Heart left ventricle (tissue), 16 donors: ENCODE results near the gene CLCN4. TPM values are rescaled to one million over a fixed set of nuclear protein-coding genes. Genes with fewer than 3 reads are reported as not detected.

Source experiments
- ATAC-seq, 4 donors: fragments of 200-7000 bp; cut with Tn5 transposase; one replicate each; pipeline ENCODE4 v1.9.1; 2020 to 2022; ENCODE audit warnings: moderate library complexity in 4 of 4, mild to moderate bottlenecking in 3 of 4, moderate number of reproducible peaks in 1 of 4
- DNase-seq, 5 donors: peaks; one replicate each; pipeline ENCODE4 v3.0.0-alpha.2; 2020
- H3K27ac ChIP-seq, 12 donors: fragments of 200-600 bp; sonication (generic) in 4 of 12; one replicate each; pipeline versions ENCODE4 v1.5.0 to v1.8.0; 2016 to 2022; ENCODE audit warnings: mild to moderate bottlenecking in 2 of 12
- H3K27me3 ChIP-seq, 9 donors: fragments of 200-600 bp; sonication (generic) in 2 of 9; one replicate each; pipeline versions ENCODE4 v1.5.1 to v1.8.0; 2016 to 2022; ENCODE audit warnings: mild to moderate bottlenecking in 3 of 9
- H3K36me3 ChIP-seq, 9 donors: fragments of 200-600 bp; sonication (generic) in 2 of 9; one replicate each; pipeline versions ENCODE4 v1.5.0 to v1.8.0; 2018 to 2022; ENCODE audit warnings: mild to moderate bottlenecking in 2 of 9
- H3K4me1 ChIP-seq, 12 donors: fragments of 200-600 bp; sonication (generic) in 4 of 12; one replicate each; pipeline versions ENCODE4 v1.5.0 to v1.8.0; 2016 to 2022; ENCODE audit warnings: mild to moderate bottlenecking in 3 of 12
- H3K4me3 ChIP-seq, 12 donors: fragments of 200-600 bp; sonication (generic) in 4 of 12; one replicate each; pipeline versions ENCODE4 v1.5.0 to v1.8.0; 2017 to 2022; ENCODE audit warnings: mild to moderate bottlenecking in 9 of 12, moderate library complexity in 4 of 12
- H3K9me3 ChIP-seq, 12 donors: fragments of 200-600 bp; sonication (generic) in 4 of 12; one replicate each; pipeline versions ENCODE4 v1.5.0 to v1.8.0; 2016 to 2022; ENCODE audit warnings: mild to moderate bottlenecking in 1 of 12
- CTCF ChIP-seq, 12 donors: fragments of 200-600 bp; sonication (generic) in 4 of 12; IDR thresholded peaks; one replicate each; pipeline versions ENCODE4 v1.5.0 to v1.8.0; 2018 to 2022; ENCODE audit warnings: antibody characterized with exemption in 12 of 12, mild to moderate bottlenecking in 5 of 12
- POLR2A ChIP-seq, 2 donors: fragments of 450-650 bp; IDR thresholded peaks; one replicate each; pipeline ENCODE4 v1.6.1; 2017; ENCODE audit warnings: antibody characterized with exemption in 2 of 2, mild to moderate bottlenecking in 2 of 2, moderate library complexity in 2 of 2
- WGBS, 4 donors: extraction: QIAGEN DNeasy Blood & Tissue Kit in 2 of 4; methylation state at CpG; one replicate each; pipeline versions ENCODE4 v1.1.5 to v1.1.7; 2013 to 2018; 5-methylcytosine and 5-hydroxymethylcytosine counted together
- intact Hi-C, 10 donors: fragments of 100-400 bp; cut with DNase I; formaldehyde crosslinking; loops; one replicate each; pipeline versions ENCODE4 v1.11.1 to v1.14.2; 2022
- polyA plus RNA-seq, 2 donors: library from polyadenylated mRNA; stranded (reverse); fragments of 200-250 nt; gene quantifications; one replicate each; pipeline ENCODE4 v1.2.3, GENCODE V29; 2013
- total RNA-seq, 9 donors: library from RNA; depleted of rRNA in 2 of 9; stranded (reverse); fragments of >200 nt in 2 of 9; fragmentation: NEBNext Ultra II Directional in 3 of 9; extraction: Animal tissue kit (Norgen Biotek cat#: 25700) in 3 of 9; gene quantifications; one replicate each; pipeline versions ENCODE4 v1.1.0 to v1.2.4, GENCODE V29; 2016 to 2023
- donor health status: ischemic (EF 13 %, LVEDD 7.1; RV severe dilation, severe dysfunction).
- donor health status: healthy with polysubstance abuse.
- donor health status: DM: no; HTN: yes; CAD: no.
- donor health status: DM: no; HTN: no; CAD: no.
- donor health status: ischemic (EF 25% LVEDD 6.9; RV normal size, moderate dysfunction).
- donor health status: ischemic (EF 25% LVEDD 5.7; RV mildly dilated, moderate dysfunction).
- donor health status: healthy.
- donor health status: DM: yes; HTN: yes; CAD: no.
- donor health status: ischemic (EF 35%, LVEDD 5.7; RV mildly dilated, moderate dysfunction).
- donor health status: nonischemic (EF 11% LVEDD 7.7; RV severe dilation, severe dysfunction).
- donor health status: DM: yes; HTN: yes; CAD: no.
- donor health status: PGD.
- donor health status: ischemic (EF 29% LVEDD 5.4; RV normal size, mild dysfunction).
- donor health status: nonischemic (EF 23%, LVEDD 6.1; RV moderate dilation, normal function).

CLCN4 gene
- total and polyA plus RNA-seq, 11 donors = 6.4 to 39.0 (median 29.2) TPM

GRCh38 chrX:10130354-10130753 lies 26.4 kb upstream of the CLCN4 start:
- ATAC-seq (no peak), DNase-seq (no peak)
- no peaks in the 10 kb centered on the region for H3K9me3 ChIP-seq
- H3K27ac ChIP-seq = no peak overlapping the region
- H3K4me3 ChIP-seq = no peak overlapping the region
- WGBS, 4 donors = 70 to 89% (median 81%) methylated on average over 3 of the region's 3 CpGs
- intact Hi-C loops = no loop called here
- no peaks in the 10 kb centered on the region for H3K4me1 ChIP-seq
- no peaks in the 10 kb centered on the region for H3K27me3 ChIP-seq
- H3K36me3 ChIP-seq = peaks cover 0 to 68% (median 40%) of the 10 kb centered on the region in 9 donors
- TF ChIP-seq POLR2A (IDR thresholded peaks at IDR 0.05) (no peak), CTCF (IDR thresholded peaks at IDR 0.05) (no peak)

GRCh38 chrX:10133980-10134676 lies 22.6 kb upstream of the CLCN4 start:
- ATAC-seq (no peak), DNase-seq (no peak)
- H3K27ac ChIP-seq = no peak overlapping the region
- H3K27me3 ChIP-seq = no peaks in the 10 kb centered on the region
- H3K4me3 ChIP-seq = no peak overlapping the region
- TF ChIP-seq POLR2A (IDR thresholded peaks at IDR 0.05) (no peak), CTCF (IDR thresholded peaks at IDR 0.05) (no peak)
- H3K36me3 ChIP-seq = peaks cover 0 to 69% (median 44%) of the 10 kb centered on the region in 9 donors
- intact Hi-C loops = no loop called here
- no peaks in the 10 kb centered on the region for H3K9me3 ChIP-seq
- 89 to 91% (median 90%) methylated on average over 20 of the region's 20 CpGs for WGBS, 4 donors
- H3K4me1 ChIP-seq = no peaks in the 10 kb centered on the region

GRCh38 chrX:10134921-10135320 lies 21.9 kb upstream of the CLCN4 start:
- TF ChIP-seq CTCF (IDR thresholded peaks at IDR 0.05) = no peak
- no peak for TF ChIP-seq POLR2A (IDR thresholded peaks at IDR 0.05)
- ATAC-seq (no peak), DNase-seq (no peak)
- Histone ChIP-seq H3K9me3 (no peaks in the 10 kb centered on the region), H3K4me3 (no peak overlapping the region), H3K36me3 (peaks cover 0 to 70% (median 52%) of the 10 kb centered on the region in 9 donors), H3K27me3 (no peaks in the 10 kb centered on the region), H3K27ac (no peak overlapping the region), H3K4me1 (no peaks in the 10 kb centered on the region)
- intact Hi-C loops = no loop called here
- WGBS, 4 donors = 86 to 98% (median 94%) methylated on average over 7 of the region's 7 CpGs

GRCh38 chrX:10135561-10136399 lies 21.0 kb upstream of the CLCN4 start:
- no peak overlapping the region for H3K27ac ChIP-seq
- no peak for ATAC-seq

More at GRCh38 chrX:10135561-10136399, 21.0 kb upstream of the CLCN4 start:
- 85 to 95% (median 92%) methylated on average over 24 to 28 of the region's 28 CpGs for WGBS, 4 donors
- no peak for TF ChIP-seq CTCF (IDR thresholded peaks at IDR 0.05)
- no peak for TF ChIP-seq POLR2A (IDR thresholded peaks at IDR 0.05)
- Histone ChIP-seq H3K4me1 (no peaks in the 10 kb centered on the region), H3K4me3 (no peak overlapping the region), H3K27me3 (no peaks in the 10 kb centered on the region), H3K9me3 (no peaks in the 10 kb centered on the region), H3K36me3 (peaks cover 0 to 71% (median 60%) of the 10 kb centered on the region in 9 donors)
- intact Hi-C loops = no loop called here
- no peak for DNase-seq
